Naive thymus-derived CD4-positive, alpha-beta T cell (primary cell): ENCODE measurements around the gene TTC1. TPM values are rescaled to one million over a fixed set of nuclear protein-coding genes. Genes with fewer than 3 reads are reported as not detected.
A peak's percentile ranks its signal among the peaks of the same experiment; 100 is the strongest.
"Not testable (repeated sequence)": the region's sequence is repeated elsewhere in the genome, so short reads cannot be mapped to it uniquely, and the experiment has no call there.

Experiments
- ATAC-seq: fragments of 150-1000 bp; cut with Tn5 transposase; 2 replicates; pipeline ENCODE4 v1.10.0; 2021; ENCODE audit warnings: mild to moderate bottlenecking, moderate library complexity
- CTCF ChIA-PET: fragments of 350-600 bp; sonication (Branson Sonifier 250); formaldehyde crosslinking; loops from one replicate; lab custom pipeline; 2021; ENCODE audit warnings: antibody characterized with exemption; lab: Charles Lee
- POLR2A ChIA-PET: fragments of 350-600 bp; sonication (Branson Sonifier 250); formaldehyde crosslinking; loops from one replicate; lab custom pipeline; 2021; ENCODE audit warnings: antibody characterized with exemption, inconsistent platforms; lab: Charles Lee
- DNase-seq, 9 donors: peaks; one replicate each; pipeline versions ENCODE4 v3.0.0 to v3.0.0-alpha.2; 2020 to 2022; ENCODE audit warnings: mixed read lengths in 1 of 9
- H3K27ac ChIP-seq: one replicate; pipeline ENCODE4 v1.7.0; 2013; ENCODE audit warnings: mild to moderate bottlenecking, low read depth, low read length, moderate library complexity
- H3K27me3 ChIP-seq, 2 donors: one replicate each; pipeline ENCODE4 v1.7.0; 2013; ENCODE audit warnings: low read length in 2 of 2, mild to moderate bottlenecking in 2 of 2, moderate library complexity in 2 of 2; ENCODE audit not compliant: control insufficient read depth in 2 of 2, insufficient read depth in 2 of 2
- H3K36me3 ChIP-seq, 3 experiments: 1 replicate in 2 of 3; 2 replicates in 1 of 3; pipeline ENCODE4 v1.7.0; 2013; ENCODE audit warnings: low read length in 3 of 3, mild to moderate bottlenecking in 3 of 3, moderate library complexity in 1 of 3; ENCODE audit not compliant: insufficient read depth in 3 of 3, control insufficient read depth in 2 of 3
- H3K4me1 ChIP-seq, 2 donors: one replicate each; pipeline ENCODE4 v1.7.0; 2013; ENCODE audit warnings: low read length in 2 of 2, mild to moderate bottlenecking in 2 of 2, moderate library complexity in 1 of 2; ENCODE audit not compliant: control insufficient read depth in 2 of 2, insufficient read depth in 2 of 2
- H3K4me3 ChIP-seq: 2 replicates; pipeline ENCODE4 v1.7.0; 2013; ENCODE audit warnings: mild to moderate bottlenecking, low read length
- H3K9me3 ChIP-seq, 3 experiments: 1 replicate in 2 of 3; 2 replicates in 1 of 3; pipeline ENCODE4 v1.7.0; 2013; ENCODE audit warnings: low read length in 3 of 3; ENCODE audit not compliant: control insufficient read depth in 2 of 3
- H3K27ac Mint-ChIP-seq, 9 donors: one replicate each; pipeline ENCODE4 v1.8.0; 2020 to 2022; ENCODE audit warnings: mixed read lengths in 9 of 9, mild to moderate bottlenecking in 8 of 9, moderate library complexity in 5 of 9, inconsistent platforms in 2 of 9
- H3K27me3 Mint-ChIP-seq, 5 donors: one replicate each; pipeline ENCODE4 v1.8.0; 2021 to 2022; ENCODE audit warnings: mixed read lengths in 5 of 5, mild to moderate bottlenecking in 1 of 5
- H3K36me3 Mint-ChIP-seq, 5 donors: one replicate each; pipeline ENCODE4 v1.8.0; 2020 to 2022; ENCODE audit warnings: mixed read lengths in 5 of 5, mild to moderate bottlenecking in 3 of 5, inconsistent platforms in 1 of 5
- H3K4me1 Mint-ChIP-seq, 7 donors: one replicate each; pipeline ENCODE4 v1.8.0; 2020 to 2022; ENCODE audit warnings: mixed read lengths in 7 of 7, mild to moderate bottlenecking in 3 of 7, inconsistent platforms in 1 of 7
- H3K4me3 Mint-ChIP-seq, 10 donors: one replicate each; pipeline ENCODE4 v1.8.0; 2020 to 2022; ENCODE audit warnings: mild to moderate bottlenecking in 10 of 10, mixed read lengths in 10 of 10, moderate library complexity in 6 of 10, inconsistent platforms in 2 of 10
- H3K9me3 Mint-ChIP-seq, 11 donors: one replicate each; pipeline ENCODE4 v1.8.0; 2020 to 2022; ENCODE audit warnings: mixed read lengths in 11 of 11, mild to moderate bottlenecking in 4 of 11, inconsistent platforms in 1 of 11, moderate library complexity in 1 of 11
- intact Hi-C, 2 donors: fragments of 100-400 bp; cut with micrococcal nuclease; formaldehyde crosslinking; loops; one replicate each; pipeline ENCODE4 v1.15.1; 2023
- polyA plus RNA-seq, 2 donors: library from polyadenylated mRNA; unstranded; fragments of 300-500 nt; fragmentation: Illumina TruSeq; gene quantifications; one replicate each; pipeline ENCODE4 v1.2.3, GENCODE V29; 2021
- total RNA-seq, 6 experiments: library from RNA in 5 of 6; stranded (reverse) in 5 of 6; gene quantifications; 1 replicate in 5 of 6; 2 replicates in 1 of 6; pipeline ENCODE4 v1.2.3 and lab custom pipeline; 2021 to 2026

Gene TTC1
- total and polyA plus RNA-seq, 7 experiments from 2014 or later, result 24.3 to 86.4 (median 41.8) TPM

DNA sequence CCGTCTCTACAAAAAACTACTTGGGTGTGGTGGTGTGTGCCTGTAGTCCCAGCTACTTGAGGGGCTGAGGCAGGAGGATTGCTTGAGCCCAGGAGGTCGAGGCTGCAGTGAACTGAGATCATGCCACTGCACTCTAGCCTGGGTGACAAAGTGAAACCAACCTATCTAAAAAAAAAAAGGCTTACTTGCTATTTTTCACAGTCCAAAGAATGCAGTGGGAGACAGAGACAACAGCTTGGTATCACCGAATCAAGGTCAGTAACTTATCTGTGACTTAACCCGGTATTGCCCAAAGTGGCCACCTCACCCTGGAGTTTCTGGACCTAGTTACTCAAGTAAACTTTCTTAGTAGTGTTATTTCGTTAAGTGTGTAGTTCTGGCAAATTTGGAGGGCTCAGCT is 60.2 kb downstream of the TTC1 start:
- H3K27me3 ChIP-seq, H3K27ac ChIP-seq, H3K4me1 ChIP-seq, POLR2A ChIA-PET, H3K27me3 Mint-ChIP-seq, H3K9me3 Mint-ChIP-seq, ATAC-seq, H3K9me3 ChIP-seq, intact Hi-C loops, H3K4me3 ChIP-seq, H3K4me3 Mint-ChIP-seq, DNase-seq: not testable (repeated sequence)
- CTCF ChIA-PET, result interaction anchor here (1.2 kb wide), 1 partner anchor 369 kb away, joined by 3 read pairs; no protein-coding TSS in a partner anchor
- Mint-ChIP-seq H3K4me1 (peaks cover 0 to 13% (median 7%) of the 10 kb centered on the region in 7 donors), H3K36me3 (peaks cover 0 to 28% (median 4%) of the 10 kb centered on the region in 5 donors), H3K27ac (peak overlapping the region in 3 of 9 donors; percentile 14 to 67 (median 44))
- peaks cover 0 to 19% (median 0%) of the 10 kb centered on the region in 3 experiments for H3K36me3 ChIP-seq

- peak overlapping the region in 4 of 9 donors; percentile 47 to 66 (median 54) for H3K27ac Mint-ChIP-seq
- DNase-seq, result no peak
- intact Hi-C loops, result no loop called here
- CTCF ChIA-PET, result no interaction called here
- peak; percentile 16 for ATAC-seq
- no peaks in the 10 kb centered on the region for H3K36me3 ChIP-seq
- H3K9me3 Mint-ChIP-seq, result no peaks in the 10 kb centered on the region
- no peaks in the 10 kb centered on the region for H3K27me3 Mint-ChIP-seq
- H3K9me3 ChIP-seq, result no peaks in the 10 kb centered on the region
- H3K27ac ChIP-seq, result no peak overlapping the region
- POLR2A ChIA-PET, result no interaction called here
- H3K4me1 Mint-ChIP-seq, result peaks cover 0 to 13% (median 7%) of the 10 kb centered on the region in 7 donors
- H3K36me3 Mint-ChIP-seq, result peaks cover 0 to 15% (median 0%) of the 10 kb centered on the region in 5 donors
- no peak overlapping the region for H3K4me3 ChIP-seq
- H3K4me1 ChIP-seq, result no peaks in the 10 kb centered on the region
- no peak overlapping the region for H3K4me3 Mint-ChIP-seq
- H3K27me3 ChIP-seq, result no peaks in the 10 kb centered on the region
These were observed 62.6 kb downstream of the TTC1 start for GRCh38 chr5:160071516-160071915.

DNA sequence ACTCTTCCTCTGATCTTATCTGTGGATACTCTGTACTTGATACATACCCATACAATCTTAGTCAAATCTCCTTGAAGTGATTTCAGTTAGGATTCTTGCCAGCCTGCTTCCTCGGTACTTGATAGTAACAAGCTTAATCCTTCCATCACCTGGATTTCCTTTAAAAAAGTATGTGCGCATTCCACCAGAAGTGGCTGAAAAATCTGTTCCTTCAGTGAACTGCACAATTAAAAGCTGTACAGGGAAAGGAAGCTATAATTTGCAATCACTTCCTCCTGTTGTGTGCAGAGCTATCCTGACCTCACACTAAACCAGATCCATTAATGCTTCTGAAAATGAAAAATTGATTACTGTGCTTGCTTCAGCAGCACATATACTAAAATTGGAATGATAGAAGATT is 63.0 kb downstream of the TTC1 start:
- H3K9me3 Mint-ChIP-seq, result no peaks in the 10 kb centered on the region
- peaks cover 0 to 15% (median 0%) of the 10 kb centered on the region in 5 donors for H3K36me3 Mint-ChIP-seq

GRCh38 chr5:160075073-160075472 is 66.1 kb downstream of the TTC1 start:
- Histone ChIP-seq H3K9me3 (no peaks in the 10 kb centered on the region), H3K27me3 (no peaks in the 10 kb centered on the region), H3K36me3 (peaks cover 0 to 8% (median 7%) of the 10 kb centered on the region in 3 experiments), H3K4me3 (no peak overlapping the region), H3K27ac (no peak overlapping the region), H3K4me1 (no peaks in the 10 kb centered on the region)
- no peak overlapping the region for H3K4me3 Mint-ChIP-seq
- no peak for ATAC-seq
- H3K36me3 Mint-ChIP-seq, result peaks cover 0 to 23% (median 9%) of the 10 kb centered on the region in 5 donors
- H3K9me3 Mint-ChIP-seq, result no peaks in the 10 kb centered on the region
- intact Hi-C loops, result no loop called here
- ChIA-PET CTCF (no interaction called here), POLR2A (no interaction called here)
- H3K27me3 Mint-ChIP-seq, result no peaks in the 10 kb centered on the region
- H3K4me1 Mint-ChIP-seq, result peaks cover 0 to 15% (median 7%) of the 10 kb centered on the region in 7 donors
- H3K27ac Mint-ChIP-seq, result peak overlapping the region in 1 of 9 donors; percentile 18
- no peak for DNase-seq

More for the DNA sequence above, 63.0 kb downstream of the TTC1 start:
- Histone ChIP-seq H3K4me1 (no peaks in the 10 kb centered on the region), H3K27me3 (no peaks in the 10 kb centered on the region), H3K27ac (no peak overlapping the region), H3K9me3 (no peaks in the 10 kb centered on the region), H3K36me3 (no peaks in the 10 kb centered on the region), H3K4me3 (no peak overlapping the region)
- peak overlapping the region in 5 of 9 donors; percentile 28 to 66 (median 49) for H3K27ac Mint-ChIP-seq
- H3K4me3 Mint-ChIP-seq, result no peak overlapping the region
- no peak for ATAC-seq
- intact Hi-C loops, result no loop called here
- no peaks in the 10 kb centered on the region for H3K27me3 Mint-ChIP-seq
- ChIA-PET CTCF (interaction anchor here (0.6 kb wide), 1 partner anchor 627 kb away, joined by 3 read pairs; no protein-coding TSS in a partner anchor), POLR2A (no interaction called here)
- no peak for DNase-seq
- H3K4me1 Mint-ChIP-seq, result peaks cover 0 to 13% (median 7%) of the 10 kb centered on the region in 7 donors

DNA sequence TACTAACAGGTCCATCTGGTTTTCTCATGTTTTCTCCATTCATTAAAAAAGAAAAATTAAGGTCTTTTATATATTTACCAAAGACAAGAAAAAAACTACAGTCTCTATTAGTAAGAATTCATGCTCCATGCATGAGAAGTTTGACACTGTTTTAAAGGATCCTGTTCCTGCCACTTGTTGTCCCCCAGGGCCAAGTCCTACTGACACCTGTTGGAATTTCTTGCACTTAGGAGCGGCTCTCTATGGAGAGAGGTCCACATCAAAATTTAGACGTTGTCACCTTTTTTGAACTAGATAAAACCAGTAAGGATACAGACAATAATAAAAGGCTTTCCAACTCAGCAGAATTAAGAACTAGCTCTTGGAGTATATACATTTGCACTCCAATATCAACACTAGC is 68.1 kb downstream of the TTC1 start:
- Mint-ChIP-seq H3K36me3 (peaks cover 0 to 23% (median 8%) of the 10 kb centered on the region in 5 donors), H3K4me3 (no peak overlapping the region), H3K4me1 (peaks cover 0 to 6% (median 1%) of the 10 kb centered on the region in 7 donors), H3K27me3 (no peaks in the 10 kb centered on the region), H3K9me3 (no peaks in the 10 kb centered on the region), H3K27ac (peak overlapping the region in 1 of 9 donors; percentile 46)
- Histone ChIP-seq H3K27me3 (no peaks in the 10 kb centered on the region), H3K27ac (no peak overlapping the region), H3K4me3 (no peak overlapping the region), H3K9me3 (no peaks in the 10 kb centered on the region), H3K4me1 (no peaks in the 10 kb centered on the region), H3K36me3 (peaks cover 0 to 8% (median 7%) of the 10 kb centered on the region in 3 experiments)
- intact Hi-C loops, result no loop called here
- DNase-seq (no peak), ATAC-seq (no peak)
- ChIA-PET POLR2A (no interaction called here), CTCF (no interaction called here)

GRCh38 chr5:160079753-160080152 is 70.8 kb downstream of the TTC1 start:
- Mint-ChIP-seq H3K9me3 (no peaks in the 10 kb centered on the region), H3K36me3 (peaks cover 0 to 20% (median 8%) of the 10 kb centered on the region in 5 donors), H3K4me1 (peaks cover 0 to 4% (median 0%) of the 10 kb centered on the region in 7 donors), H3K27ac (peak overlapping the region in 2 of 9 donors; percentile 17 to 62), H3K27me3 (no peaks in the 10 kb centered on the region), H3K4me3 (no peak overlapping the region)
- no peak overlapping the region for H3K4me3 ChIP-seq
- no peaks in the 10 kb centered on the region for H3K27me3 ChIP-seq
- no peaks in the 10 kb centered on the region for H3K4me1 ChIP-seq
- DNase-seq, result no peak
- peaks cover 0 to 10% (median 8%) of the 10 kb centered on the region in 3 experiments for H3K36me3 ChIP-seq
- POLR2A ChIA-PET, result no interaction called here
- H3K9me3 ChIP-seq, result no peaks in the 10 kb centered on the region
- H3K27ac ChIP-seq, result no peak overlapping the region
- CTCF ChIA-PET, result interaction anchor here (1.5 kb wide), 1 partner anchor 23 kb away, joined by 3 read pairs; no protein-coding TSS in a partner anchor
- no peak for ATAC-seq
- intact Hi-C loops, result loop anchor here in 1 of 2 donors (1.0 kb wide), 1 partner anchor 266 kb away; no protein-coding TSS in a partner anchor

DNA sequence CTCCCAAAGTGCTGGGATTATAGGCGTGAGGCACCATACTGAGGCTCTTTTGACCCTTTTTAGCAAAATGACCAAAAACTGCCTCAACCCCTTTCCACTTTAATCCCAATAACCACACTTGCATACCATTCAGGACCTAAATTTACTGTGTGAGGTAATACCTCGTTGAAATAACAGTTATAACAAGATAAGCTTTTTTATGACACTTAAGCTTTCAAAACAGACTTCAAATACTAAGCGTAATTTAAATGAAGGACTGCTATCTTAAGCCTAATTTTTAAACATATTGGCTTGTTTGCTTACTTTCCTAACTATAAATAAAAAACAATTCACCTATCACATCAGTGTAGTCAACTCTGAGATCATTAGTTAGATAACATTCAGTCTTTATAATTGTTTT is 72.6 kb downstream of the TTC1 start:
- peaks cover 0 to 4% (median 0%) of the 10 kb centered on the region in 7 donors for H3K4me1 Mint-ChIP-seq
- intact Hi-C loops, result no loop called here
- Histone ChIP-seq H3K27ac (no peak overlapping the region), H3K4me1 (no peaks in the 10 kb centered on the region), H3K36me3 (peaks cover 0 to 10% (median 8%) of the 10 kb centered on the region in 3 experiments), H3K4me3 (no peak overlapping the region), H3K27me3 (no peaks in the 10 kb centered on the region), H3K9me3 (no peaks in the 10 kb centered on the region)
- DNase-seq (no peak), ATAC-seq (no peak)
- H3K36me3 Mint-ChIP-seq, result peaks cover 0 to 20% (median 4%) of the 10 kb centered on the region in 5 donors
- no peak overlapping the region for H3K27ac Mint-ChIP-seq
- CTCF ChIA-PET, result no interaction called here
- no peak overlapping the region for H3K4me3 Mint-ChIP-seq
- H3K27me3 Mint-ChIP-seq, result no peaks in the 10 kb centered on the region
- no peaks in the 10 kb centered on the region for H3K9me3 Mint-ChIP-seq
- POLR2A ChIA-PET, result no interaction called here
